Adrenal gland (tissue), 5 donors: ENCODE data around the gene PTPN1.

Experiments
- POLR2A ChIP-seq, 2 donors: fragments of 450-650 bp; IDR thresholded peaks; one replicate each; pipeline ENCODE4 v1.6.1; 2017; ENCODE audit warnings: antibody characterized with exemption in 2 of 2, mild to moderate bottlenecking in 2 of 2, moderate library complexity in 1 of 2
- TF ChIP-seq, protein P1 (sequence below), 6 experiments: fragments of 450-650 bp in 4 of 6; fragments of 200-600 bp in 2 of 6; sonication (generic) in 1 of 6; IDR thresholded peaks; 1 replicate in 5 of 6; 2 replicates in 1 of 6; pipeline versions ENCODE4 v1.5.1 to v1.8.0; 2016 to 2021; ENCODE audit warnings: antibody characterized with exemption in 6 of 6, mild to moderate bottlenecking in 2 of 6, moderate library complexity in 1 of 6
- donor health status: DM: no; HTN: no; CAD: no.

DNA sequence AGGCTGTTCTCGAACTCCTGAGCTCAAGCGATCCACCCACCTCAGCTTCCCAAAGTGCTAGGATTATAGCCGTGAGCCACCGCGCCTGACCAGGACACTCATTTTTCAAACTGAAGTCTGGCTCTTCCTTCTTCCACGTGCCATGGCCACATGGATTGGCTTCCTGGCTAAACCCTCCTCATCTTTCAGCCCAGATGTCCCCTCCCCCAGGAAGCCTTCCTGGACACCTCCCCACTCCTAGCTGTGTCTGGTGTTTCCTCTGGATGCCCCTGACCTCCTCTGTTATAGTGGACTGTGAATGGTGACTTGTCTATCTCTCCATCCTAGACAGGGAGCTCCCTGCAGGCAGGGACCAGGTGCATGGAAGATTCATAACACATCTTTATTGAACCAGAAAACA, 124.0 kb downstream of the PTPN1 start:
- TF ChIP-seq, protein P1, sequence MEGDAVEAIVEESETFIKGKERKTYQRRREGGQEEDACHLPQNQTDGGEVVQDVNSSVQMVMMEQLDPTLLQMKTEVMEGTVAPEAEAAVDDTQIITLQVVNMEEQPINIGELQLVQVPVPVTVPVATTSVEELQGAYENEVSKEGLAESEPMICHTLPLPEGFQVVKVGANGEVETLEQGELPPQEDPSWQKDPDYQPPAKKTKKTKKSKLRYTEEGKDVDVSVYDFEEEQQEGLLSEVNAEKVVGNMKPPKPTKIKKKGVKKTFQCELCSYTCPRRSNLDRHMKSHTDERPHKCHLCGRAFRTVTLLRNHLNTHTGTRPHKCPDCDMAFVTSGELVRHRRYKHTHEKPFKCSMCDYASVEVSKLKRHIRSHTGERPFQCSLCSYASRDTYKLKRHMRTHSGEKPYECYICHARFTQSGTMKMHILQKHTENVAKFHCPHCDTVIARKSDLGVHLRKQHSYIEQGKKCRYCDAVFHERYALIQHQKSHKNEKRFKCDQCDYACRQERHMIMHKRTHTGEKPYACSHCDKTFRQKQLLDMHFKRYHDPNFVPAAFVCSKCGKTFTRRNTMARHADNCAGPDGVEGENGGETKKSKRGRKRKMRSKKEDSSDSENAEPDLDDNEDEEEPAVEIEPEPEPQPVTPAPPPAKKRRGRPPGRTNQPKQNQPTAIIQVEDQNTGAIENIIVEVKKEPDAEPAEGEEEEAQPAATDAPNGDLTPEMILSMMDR (IDR thresholded peaks at IDR 0.05), result no peak
- TF ChIP-seq POLR2A (IDR thresholded peaks at IDR 0.05), result no peak
